GM13976 (cell line): ENCODE measurements around the gene ANKRD22.

ENCODE experiments used
- DNase-seq: peaks from one replicate; pipeline ENCODE4 v3.0.0; 2012; ENCODE audit warnings: low spot score
- CTCF ChIP-seq: IDR thresholded peaks from 2 replicates; pipeline ENCODE4 v1.5.1; 2012; ENCODE audit warnings: borderline replicate concordance, mild to moderate bottlenecking; ENCODE audit not compliant: insufficient read depth; ENCODE audit errors: extremely low read depth, missing control alignments, control extremely low read depth
- in situ Hi-C: fragments of 300-500 bp; cut with MboI; formaldehyde crosslinking; loops from one replicate; pipeline ENCODE4 v1.12.0; 2022; ENCODE audit warnings: low sequenced_read_pairs, mixed read lengths, inconsistent platforms; ENCODE audit not compliant: unreplicated experiment

ANKRD22 gene

GRCh38 chr10:88858491-88858890 is 6.8 kb upstream of the ANKRD22 start:
- no peak for TF ChIP-seq CTCF
- DNase-seq, result no peak
- in situ Hi-C loops, result no loop called here

- TF ChIP-seq CTCF, result no peak
- no peak for DNase-seq
- in situ Hi-C loops, result no loop called here
These were observed 6.2 kb upstream of the ANKRD22 start for GRCh38 chr10:88857831-88858230.

- DNase-seq, result no peak
- in situ Hi-C loops, result no loop called here
- no peak for TF ChIP-seq CTCF
These were observed 3.0 kb upstream of the ANKRD22 start for GRCh38 chr10:88854684-88855083.

GRCh38 chr10:88853155-88853881 is 1.7 kb upstream of the ANKRD22 start:
- in situ Hi-C loops, result no loop called here
- DNase-seq, result no peak
- no peak for TF ChIP-seq CTCF

- DNase-seq, result no peak
- no peak for TF ChIP-seq CTCF
- in situ Hi-C loops, result no loop called here
These were observed 683 bp upstream of the ANKRD22 start for GRCh38 chr10:88852327-88852726.

GRCh38 chr10:88850712-88851111 is 932 bp downstream of the ANKRD22 start:
- DNase-seq, result no peak
- in situ Hi-C loops, result no loop called here
- no peak for TF ChIP-seq CTCF
